PC-9 (cell line): ENCODE measurements around the gene P4HA3. TPM values are rescaled to one million over a fixed set of nuclear protein-coding genes. Genes with fewer than 3 reads are reported as not detected.
A peak's percentile ranks its signal among the peaks of the same experiment; 100 is the strongest.

ENCODE experiments used
- BruUV-seq: library from RNA; stranded (reverse); fragments of 400-500 nt; replicated peaks from 2 replicates; lab custom pipeline; 2021; lab: Mats Ljungman, UMichigan
- CTCF ChIA-PET: fragments of 300-600 bp; sonication (Branson Sonifier 250); formaldehyde crosslinking; loops from one replicate; lab custom pipeline; 2022; ENCODE audit warnings: antibody characterized with exemption; lab: Charles Lee
- POLR2A ChIA-PET: fragments of 300-600 bp; sonication (Branson Sonifier 250); formaldehyde crosslinking; loops from one replicate; lab custom pipeline; 2022; ENCODE audit warnings: antibody characterized with exemption; ENCODE audit not compliant: unreplicated experiment; lab: Charles Lee
- DNase-seq, 2 experiments: peaks; one replicate each; pipeline versions ENCODE4 v3.0.0 to v3.0.0-alpha.2; 2015 to 2022; ENCODE audit warnings: mixed read lengths in 1 of 2
- H2AFZ ChIP-seq: fragments of 200-600 bp; sonication (generic); 2 replicates; pipeline ENCODE4 v1.8.1; 2017; ENCODE audit warnings: antibody characterized with exemption
- H3F3A ChIP-seq: fragments of 200-600 bp; sonication (generic); 2 replicates; pipeline ENCODE4 v1.8.1; 2017; ENCODE audit warnings: antibody characterized with exemption, mild to moderate bottlenecking, low read depth; ENCODE audit not compliant: insufficient read depth
- H3K27ac ChIP-seq: fragments of 200-600 bp; sonication (generic); 2 replicates; pipeline ENCODE4 v1.6.1; 2016; ENCODE audit warnings: mixed run types
- H3K27me3 ChIP-seq: fragments of 200-600 bp; sonication (generic); 2 replicates; pipeline ENCODE4 v1.6.1; 2016; ENCODE audit warnings: low read depth, mixed run types; ENCODE audit not compliant: insufficient read depth
- H3K36me3 ChIP-seq: fragments of 200-600 bp; sonication (generic); 2 replicates; pipeline ENCODE4 v1.6.1; 2016; ENCODE audit warnings: low read depth, mixed run types
- H3K4me1 ChIP-seq: fragments of 200-600 bp; sonication (generic); replicated peaks from 2 replicates; pipeline ENCODE4 v1.6.1; 2016; ENCODE audit warnings: mixed run types; ENCODE audit not compliant: insufficient read depth
- H3K4me2 ChIP-seq: fragments of 200-600 bp; sonication (generic); 2 replicates; pipeline ENCODE4 v1.6.1; 2017; ENCODE audit warnings: mixed run types
- H3K4me3 ChIP-seq: fragments of 200-600 bp; sonication (generic); 2 replicates; pipeline ENCODE4 v1.6.1; 2016; ENCODE audit warnings: mixed run types
- H3K79me2 ChIP-seq: fragments of 200-600 bp; sonication (generic); 2 replicates; pipeline ENCODE4 v1.6.1; 2017; ENCODE audit warnings: low read depth, mixed run types
- H3K9me2 ChIP-seq: fragments of 200-600 bp; sonication (generic); 2 replicates; pipeline ENCODE4 v1.8.1; 2017; ENCODE audit warnings: mild to moderate bottlenecking; ENCODE audit not compliant: insufficient read depth
- H3K9me3 ChIP-seq: fragments of 200-600 bp; sonication (generic); 2 replicates; pipeline ENCODE4 v1.8.1; 2016; ENCODE audit warnings: low read depth; ENCODE audit not compliant: insufficient read depth
- H4K20me1 ChIP-seq: fragments of 200-600 bp; sonication (generic); 2 replicates; pipeline ENCODE4 v1.8.1; 2017; ENCODE audit not compliant: insufficient read depth
- EZH2 ChIP-seq: fragments of 200-600 bp; sonication (generic); IDR thresholded peaks from 2 replicates; pipeline ENCODE4 v1.8.0; 2017; ENCODE audit warnings: antibody characterized with exemption, low read depth
- intact Hi-C: fragments of 100-400 bp; cut with micrococcal nuclease; formaldehyde crosslinking; loops from one replicate; pipeline ENCODE4 v1.10.0; 2022; ENCODE audit not compliant: unreplicated experiment
- total RNA-seq: library from RNA; stranded (reverse); gene quantifications from 2 replicates; pipeline ENCODE4 v1.2.3, GENCODE V29; 2021
- TF ChIP-seq, protein P1 (sequence below): fragments of 200-600 bp; sonication (generic); conservative IDR thresholded peaks from 2 replicates; pipeline ENCODE4 v1.6.1; 2017; ENCODE audit warnings: mixed run types, antibody characterized with exemption, mild to moderate bottlenecking, moderate library complexity

The P4HA3 gene
- total RNA-seq, 1 experiment from 2014 or later: 0.22 TPM

DNA sequence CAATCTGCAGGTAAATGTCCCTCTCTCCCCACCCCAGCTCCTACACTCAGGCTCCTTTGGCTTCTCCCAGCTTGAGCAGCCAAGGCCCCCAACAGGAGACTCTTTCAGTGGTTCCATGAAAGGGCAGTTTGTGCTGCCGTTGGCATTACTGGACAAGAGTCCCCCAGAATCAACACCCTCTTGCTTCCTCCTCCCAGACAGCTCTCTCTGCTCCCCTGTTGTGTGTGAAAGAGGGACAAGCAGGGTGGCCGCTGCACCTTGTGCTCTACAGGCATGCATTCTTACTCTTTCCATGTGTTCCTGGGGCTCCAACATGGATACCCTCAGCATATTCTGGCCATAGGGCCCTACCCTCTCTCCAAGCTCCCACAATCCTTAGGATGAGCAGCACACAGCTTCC, 48.7 kb downstream of the P4HA3 start:
- H3K4me1 ChIP-seq: no peaks in the 10 kb centered on the region

DNA sequence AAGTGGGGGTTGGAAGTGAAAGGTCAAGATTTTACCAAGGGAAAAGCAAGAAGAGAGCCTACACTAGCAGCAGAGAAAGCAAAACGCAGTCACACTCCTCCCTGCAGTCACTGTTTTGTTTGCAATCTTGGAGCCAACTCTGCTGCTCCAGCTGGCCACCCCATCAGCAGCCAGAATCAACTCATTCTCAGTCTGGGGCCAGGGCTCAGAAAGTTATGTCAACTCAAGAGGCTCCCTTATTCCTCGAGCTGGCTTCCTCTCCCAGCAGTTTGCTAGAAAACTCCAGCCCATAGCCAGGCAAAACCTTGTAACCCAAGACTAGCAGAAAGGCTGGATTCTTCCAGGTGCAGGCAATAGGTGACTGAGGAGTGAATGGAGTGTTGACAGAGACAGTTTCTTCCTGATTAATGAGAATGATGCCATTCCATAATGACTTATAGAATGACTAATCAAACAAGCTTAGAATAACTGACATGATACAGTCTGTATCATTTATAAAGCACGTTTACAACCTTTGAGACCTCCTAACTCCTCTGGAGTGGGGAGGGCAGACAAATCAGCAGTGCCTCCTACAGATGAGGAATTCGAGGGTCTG, 53.4 kb downstream of the P4HA3 start:
- BruUV-seq: no TSS peak
- TF ChIP-seq, protein P1, sequence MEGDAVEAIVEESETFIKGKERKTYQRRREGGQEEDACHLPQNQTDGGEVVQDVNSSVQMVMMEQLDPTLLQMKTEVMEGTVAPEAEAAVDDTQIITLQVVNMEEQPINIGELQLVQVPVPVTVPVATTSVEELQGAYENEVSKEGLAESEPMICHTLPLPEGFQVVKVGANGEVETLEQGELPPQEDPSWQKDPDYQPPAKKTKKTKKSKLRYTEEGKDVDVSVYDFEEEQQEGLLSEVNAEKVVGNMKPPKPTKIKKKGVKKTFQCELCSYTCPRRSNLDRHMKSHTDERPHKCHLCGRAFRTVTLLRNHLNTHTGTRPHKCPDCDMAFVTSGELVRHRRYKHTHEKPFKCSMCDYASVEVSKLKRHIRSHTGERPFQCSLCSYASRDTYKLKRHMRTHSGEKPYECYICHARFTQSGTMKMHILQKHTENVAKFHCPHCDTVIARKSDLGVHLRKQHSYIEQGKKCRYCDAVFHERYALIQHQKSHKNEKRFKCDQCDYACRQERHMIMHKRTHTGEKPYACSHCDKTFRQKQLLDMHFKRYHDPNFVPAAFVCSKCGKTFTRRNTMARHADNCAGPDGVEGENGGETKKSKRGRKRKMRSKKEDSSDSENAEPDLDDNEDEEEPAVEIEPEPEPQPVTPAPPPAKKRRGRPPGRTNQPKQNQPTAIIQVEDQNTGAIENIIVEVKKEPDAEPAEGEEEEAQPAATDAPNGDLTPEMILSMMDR: no peak
- no peak for TF ChIP-seq EZH2
- Histone ChIP-seq H3K79me2 (no peaks in the 10 kb centered on the region), H3K4me3 (no peak overlapping the region), H3K27ac (no peak overlapping the region), H3K27me3 (no peaks in the 10 kb centered on the region), H3F3A (peaks cover 5% of the 10 kb centered on the region; the same call in 1 of the 2 replicates), H4K20me1 (no peaks in the 10 kb centered on the region), H2AFZ (no peak overlapping the region), H3K4me1 (no peaks in the 10 kb centered on the region), H3K36me3 (no peaks in the 10 kb centered on the region), H3K4me2 (no peak overlapping the region), H3K9me3 (no peaks in the 10 kb centered on the region), H3K9me2 (no peaks in the 10 kb centered on the region)
- peak in 1 of 2 experiments; percentile 34 for DNase-seq
- POLR2A ChIA-PET: no interaction called here
- intact Hi-C loops: loop anchor here (2.0 to 10.0 kb wide), 4 partner anchors 139 to 477 kb away; partner anchors contain the start of genes CHRDL2 and PGM2L1
- CTCF ChIA-PET: interaction anchor here (2.0 kb wide), 1 partner anchor 192 kb away, joined by 6 read pairs; no protein-coding TSS in a partner anchor

More for the DNA sequence above, 48.7 kb downstream of the P4HA3 start:
- Histone ChIP-seq H3K4me3 (no peak overlapping the region), H2AFZ (no peak overlapping the region), H3K27me3 (no peaks in the 10 kb centered on the region), H3K27ac (no peak overlapping the region), H3K79me2 (no peaks in the 10 kb centered on the region), H4K20me1 (no peaks in the 10 kb centered on the region), H3K9me3 (no peaks in the 10 kb centered on the region), H3K9me2 (no peaks in the 10 kb centered on the region), H3F3A (no peaks in the 10 kb centered on the region), H3K4me2 (no peak overlapping the region), H3K36me3 (no peaks in the 10 kb centered on the region)
- BruUV-seq: no TSS peak
- intact Hi-C loops: no loop called here
- TF ChIP-seq, protein P1: no peak
- no peak for TF ChIP-seq EZH2
- CTCF ChIA-PET: no interaction called here
- POLR2A ChIA-PET: no interaction called here
- no peak for DNase-seq

DNA sequence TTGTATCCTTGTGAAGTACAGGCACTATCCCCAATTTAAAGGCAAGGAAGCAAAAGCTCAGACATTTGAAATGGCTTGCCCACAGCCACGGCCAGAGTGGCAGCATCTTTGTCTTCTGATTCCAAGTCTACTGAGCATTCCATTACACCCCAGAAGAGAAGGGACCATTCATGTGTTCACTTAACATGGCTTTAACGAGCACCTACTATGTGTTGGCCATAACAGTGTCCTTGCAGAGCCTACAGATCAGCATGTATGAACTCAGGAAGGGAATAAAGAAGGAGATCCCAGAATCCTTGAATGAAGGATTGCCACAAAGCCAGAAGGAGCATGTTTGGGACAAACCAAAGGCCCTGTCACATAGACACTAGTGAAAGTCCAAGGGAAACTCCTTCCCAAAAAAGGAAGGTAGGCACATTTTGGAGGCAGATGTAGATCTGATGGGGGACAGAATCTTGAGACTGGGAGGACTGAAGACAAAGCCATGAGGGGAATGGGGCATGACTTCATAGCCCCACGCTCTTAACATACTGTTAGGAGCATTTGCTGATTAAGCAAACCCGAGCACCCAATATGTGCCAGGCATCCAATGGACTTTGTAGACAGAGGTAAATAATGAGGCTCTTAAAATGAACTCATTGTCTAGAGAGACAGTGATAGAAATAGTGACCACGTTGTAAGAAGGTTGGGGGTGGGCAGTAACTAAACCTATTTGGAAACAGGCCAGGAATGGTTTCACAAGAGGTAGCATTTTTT, 54.9 kb downstream of the P4HA3 start:
- H3K4me1 ChIP-seq: no peaks in the 10 kb centered on the region
- H3K4me2 ChIP-seq: no peak overlapping the region
- H3K9me2 ChIP-seq: no peaks in the 10 kb centered on the region
- no peak overlapping the region for H3K4me3 ChIP-seq
- no peaks in the 10 kb centered on the region for H4K20me1 ChIP-seq
- H3K9me3 ChIP-seq: no peaks in the 10 kb centered on the region
- H2AFZ ChIP-seq: no peak overlapping the region
- CTCF ChIA-PET: interaction anchor here (0.7 to 3.1 kb wide), 8 partner anchors 12 to 314 kb away, joined by 3 to 50 read pairs (median 4); no protein-coding TSS in a partner anchor
- no peak overlapping the region for H3K27ac ChIP-seq
- TF ChIP-seq, protein P1: no peak
- no peak for TF ChIP-seq EZH2
- H3K36me3 ChIP-seq: no peaks in the 10 kb centered on the region
- intact Hi-C loops: loop anchor here (1.0 to 10.0 kb wide), 6 partner anchors 141 to 478 kb away; partner anchors contain the start of genes CHRDL2 and PGM2L1
- DNase-seq: peak in 1 of 2 experiments; percentile 26
- peaks cover 5% of the 10 kb centered on the region; the same call in 1 of the 2 replicates for H3F3A ChIP-seq
- no peaks in the 10 kb centered on the region for H3K27me3 ChIP-seq
- TSS peak; percentile 38 for BruUV-seq
- POLR2A ChIA-PET: interaction anchor here (0.6 to 0.8 kb wide), 3 partner anchors 188 to 336 kb away, joined by 3 to 9 read pairs (median 3); partner anchors contain the start of gene POLD3
- H3K79me2 ChIP-seq: no peaks in the 10 kb centered on the region
